GM03348 (cell line): ENCODE data around the gene TAF6.

Experiments used
- DNase-seq: peaks from one replicate; pipeline ENCODE4 v3.0.0; 2012; ENCODE audit warnings: low spot score

Gene TAF6

DNA sequence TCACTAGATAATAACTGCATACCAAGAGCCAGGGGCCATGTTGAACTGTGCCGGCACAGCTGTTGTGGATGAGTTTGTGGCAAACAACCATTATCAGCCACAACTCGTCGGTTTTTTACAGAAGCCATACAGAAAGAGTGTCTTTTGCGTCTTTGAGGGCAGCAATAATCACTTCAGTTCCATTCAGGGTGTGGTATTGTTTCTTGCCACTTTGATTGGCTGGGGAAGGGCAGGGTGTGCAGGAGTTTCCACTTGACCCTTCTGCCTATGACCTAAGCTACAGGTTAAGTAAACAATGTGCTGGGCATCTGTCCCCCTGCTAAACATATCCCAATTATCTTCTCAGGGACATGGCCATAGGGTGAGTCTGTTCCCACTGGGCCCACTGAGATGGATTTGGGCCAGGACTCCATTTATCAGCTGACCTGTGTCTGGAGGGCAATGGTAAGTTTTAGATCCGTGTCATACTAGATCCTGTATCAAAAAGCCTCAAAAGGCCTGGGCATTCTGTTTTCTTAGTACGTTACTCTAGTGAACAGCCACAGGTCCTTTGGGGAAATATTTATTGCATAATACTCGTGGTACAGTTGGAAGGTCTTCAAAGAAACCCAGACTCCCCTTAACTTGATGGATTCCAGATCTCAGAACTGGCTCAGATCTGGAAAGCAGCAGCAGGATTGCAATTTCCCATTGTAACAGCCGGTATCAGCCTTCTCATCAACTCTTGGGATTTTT is 53.5 kb downstream of the TAF6 start:
- DNase-seq: peak; percentile 58

DNA sequence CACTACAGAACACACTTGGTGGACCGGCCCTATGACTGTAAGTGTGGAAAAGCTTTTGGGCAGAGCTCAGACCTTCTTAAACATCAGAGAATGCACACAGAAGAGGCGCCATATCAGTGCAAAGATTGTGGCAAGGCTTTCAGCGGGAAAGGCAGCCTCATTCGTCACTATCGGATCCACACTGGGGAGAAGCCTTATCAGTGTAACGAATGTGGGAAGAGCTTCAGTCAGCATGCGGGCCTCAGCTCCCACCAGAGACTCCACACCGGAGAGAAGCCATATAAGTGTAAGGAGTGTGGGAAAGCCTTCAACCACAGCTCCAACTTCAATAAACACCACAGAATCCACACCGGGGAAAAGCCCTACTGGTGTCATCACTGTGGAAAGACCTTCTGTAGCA is 55.0 kb downstream of the TAF6 start:
- no peak for DNase-seq

DNA sequence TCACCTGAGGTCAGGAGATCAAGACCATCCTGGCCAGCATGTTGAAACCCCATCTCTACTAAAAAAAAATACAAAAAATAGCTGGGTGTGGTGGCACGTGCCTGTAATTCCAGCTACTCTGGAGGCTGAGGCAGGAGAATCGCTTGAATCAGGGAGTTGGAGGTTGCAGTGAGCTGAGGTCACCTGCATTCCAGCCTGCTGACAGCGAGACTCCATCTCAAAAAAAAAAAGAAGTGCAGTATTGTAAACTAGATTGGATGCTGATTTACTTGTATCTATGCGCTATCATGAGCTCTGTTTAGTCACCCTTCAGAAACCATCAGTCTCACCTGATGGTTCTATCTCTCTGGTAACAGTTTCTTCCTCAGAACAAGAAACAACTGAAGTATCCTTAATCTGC is 55.8 kb downstream of the TAF6 start:
- DNase-seq: no peak

DNA sequence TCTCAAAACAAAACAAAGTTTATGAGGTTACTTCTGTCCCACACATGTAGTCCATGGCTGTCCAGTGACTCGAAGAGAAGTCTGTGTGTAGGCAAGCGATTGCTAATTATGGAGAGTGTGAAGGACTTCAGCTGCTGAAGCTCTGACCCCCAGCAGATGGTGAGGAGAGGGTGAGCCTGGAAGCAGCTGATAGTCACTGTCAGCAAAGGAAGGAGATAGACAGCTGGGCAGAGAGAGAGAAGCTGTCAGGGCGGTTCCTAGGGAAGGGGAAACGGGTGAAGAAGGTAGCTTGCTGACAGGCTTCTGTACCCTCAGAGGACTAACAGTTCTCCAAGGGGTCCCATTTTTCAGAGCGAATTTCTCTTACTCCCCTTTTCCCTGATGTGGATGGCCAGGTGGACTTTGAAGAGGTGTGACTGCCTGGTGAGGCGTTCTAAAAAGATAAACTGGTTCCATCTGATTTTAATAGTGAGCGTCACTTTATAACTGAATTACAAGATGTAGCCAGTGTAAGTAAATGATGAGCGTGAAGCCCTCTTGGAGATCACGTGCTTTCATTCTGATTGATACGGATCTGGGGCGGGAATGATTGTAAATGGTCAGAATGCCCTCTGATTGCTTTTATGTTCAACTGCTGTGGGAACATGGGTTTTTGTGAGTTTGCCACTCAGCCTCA is 57.5 kb downstream of the TAF6 start:
- no peak for DNase-seq

DNA sequence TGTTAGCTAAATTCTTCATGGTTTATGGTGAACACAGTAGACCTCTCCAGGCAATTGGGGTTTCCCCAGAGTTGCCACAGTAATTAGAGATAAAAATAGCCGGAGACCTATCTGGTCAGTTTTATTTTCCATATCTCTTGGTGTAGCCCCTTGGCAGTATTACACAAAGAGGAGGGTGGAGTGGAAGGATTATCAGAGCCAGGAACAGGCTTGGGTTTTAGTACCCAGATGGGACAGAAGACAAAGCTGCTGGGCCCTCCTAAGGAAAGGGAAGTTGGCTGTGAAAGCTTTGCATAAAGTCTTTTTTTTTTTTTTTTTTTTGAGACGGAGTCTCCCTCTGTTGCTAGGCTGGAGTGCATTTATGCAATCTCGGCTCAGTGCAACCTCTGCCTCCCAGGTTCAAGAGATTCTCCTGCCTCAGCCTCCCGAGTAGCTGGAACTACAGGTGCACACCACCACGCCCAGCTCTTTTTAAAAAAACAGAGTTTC is 59.9 kb downstream of the TAF6 start:
- no peak for DNase-seq
